PFSK-1 (cell line): ENCODE results near the gene ADD3.

Experiments used
- FOXP2 ChIP-seq: optimal IDR thresholded peaks from 2 replicates; pipeline ENCODE3; 2011; ENCODE audit warnings: borderline replicate concordance, control low read depth, inconsistent platforms; ENCODE audit not compliant: insufficient read depth; ENCODE audit errors: extremely low read length, extremely low read depth
- POLR2AphosphoS5 ChIP-seq: IDR thresholded peaks from 2 replicates; pipeline ENCODE4 v1.6.1; 2012; ENCODE audit warnings: low read depth, mild to moderate bottlenecking, control low read depth, low read length, moderate library complexity
- REST ChIP-seq, 2 experiments: IDR thresholded peaks; 2 replicates each; pipeline versions ENCODE4 v1.6.1 to v1.8.0; 2011 to 2012; ENCODE audit warnings: low read depth in 2 of 2, low read length in 2 of 2, control low read depth in 1 of 2, inconsistent platforms in 1 of 2, mild to moderate bottlenecking in 1 of 2, moderate library complexity in 1 of 2; ENCODE audit not compliant: insufficient read depth in 1 of 2
- SIN3A ChIP-seq: IDR thresholded peaks from 2 replicates; pipeline ENCODE4 v1.6.1; 2012; ENCODE audit warnings: mild to moderate bottlenecking, low read length, moderate library complexity, borderline replicate concordance; ENCODE audit not compliant: insufficient read depth
- TAF1 ChIP-seq: IDR thresholded peaks from 2 replicates; pipeline ENCODE4 v1.6.1; 2012; ENCODE audit warnings: low read length, control low read depth, borderline replicate concordance; ENCODE audit not compliant: insufficient read depth

GRCh38 chr10:110023785-110024465 lies 16.1 kb downstream of the ADD3 start:
- no peak for TF ChIP-seq REST (IDR thresholded peaks at IDR 0.05; ENCODE audit: insufficient read depth in 1 of 2, low read depth in 2 of 2, low read length in 2 of 2)
- no peak for TF ChIP-seq POLR2AphosphoS5
- no peak for TF ChIP-seq TAF1
- no peak for TF ChIP-seq FOXP2
- no peak for TF ChIP-seq SIN3A
